ENCODE measurements around the gene SEPTIN2.

DNA sequence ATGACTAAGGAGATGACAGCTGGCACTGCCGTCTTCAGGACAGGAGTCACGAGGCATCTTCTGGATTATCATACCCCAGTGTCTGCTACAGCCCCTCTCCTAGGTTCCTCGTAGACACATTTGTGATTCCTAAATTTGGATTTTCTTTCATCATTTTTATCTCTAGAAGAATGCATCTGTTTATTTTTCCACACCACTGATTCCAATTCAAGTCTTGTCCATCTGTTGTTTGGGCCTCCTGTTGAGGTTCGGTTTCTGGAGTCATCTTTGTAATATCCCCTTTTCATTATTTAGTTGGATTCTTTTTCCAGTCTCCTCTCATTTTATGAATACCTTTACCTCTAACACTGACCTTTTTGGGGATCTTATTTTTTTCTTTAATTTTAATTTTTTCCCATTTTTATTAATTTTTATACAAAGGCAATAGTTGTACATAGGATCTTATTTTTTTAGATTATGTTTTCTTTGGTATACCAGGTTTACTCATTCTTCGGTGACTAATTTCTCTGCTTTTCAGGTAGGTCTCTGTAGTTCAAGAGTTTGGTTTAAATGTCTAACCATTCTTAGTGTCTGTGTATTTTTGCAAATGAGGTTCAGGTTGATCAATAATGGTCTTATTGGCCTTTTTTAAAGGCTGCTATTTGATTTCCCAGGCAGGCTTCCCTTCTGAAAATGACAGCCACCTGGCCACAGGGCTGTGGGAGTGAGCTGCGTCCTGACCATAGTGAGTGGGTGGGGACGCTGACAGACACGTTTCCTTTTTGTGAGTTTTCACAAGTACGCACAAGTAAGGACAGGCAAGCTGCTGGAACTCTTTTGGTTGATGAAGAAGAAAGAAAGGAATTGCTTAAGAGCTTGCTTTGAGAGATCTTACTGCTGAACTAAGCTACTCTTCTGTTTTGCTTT lies 74.8 kb downstream of the SEPTIN2 start:
- no peak for TF ChIP-seq NFIC (IDR thresholded peaks at IDR 0.05)
- TF ChIP-seq RAD21 (IDR thresholded peaks at IDR 0.05; ENCODE audit: low read depth) = no peak
- no peak for TF ChIP-seq YY1 (IDR thresholded peaks at IDR 0.05; ENCODE audit: low read depth)

Measured in Ishikawa (cell line).